ENCODE measurements around the gene MTRR. TPM values are rescaled to one million over a fixed set of nuclear protein-coding genes. Genes with fewer than 3 reads are reported as not detected.

The MTRR gene
- total RNA-seq, 2 donors from 2014 or later, result 30.5 to 51.9 TPM

DNA sequence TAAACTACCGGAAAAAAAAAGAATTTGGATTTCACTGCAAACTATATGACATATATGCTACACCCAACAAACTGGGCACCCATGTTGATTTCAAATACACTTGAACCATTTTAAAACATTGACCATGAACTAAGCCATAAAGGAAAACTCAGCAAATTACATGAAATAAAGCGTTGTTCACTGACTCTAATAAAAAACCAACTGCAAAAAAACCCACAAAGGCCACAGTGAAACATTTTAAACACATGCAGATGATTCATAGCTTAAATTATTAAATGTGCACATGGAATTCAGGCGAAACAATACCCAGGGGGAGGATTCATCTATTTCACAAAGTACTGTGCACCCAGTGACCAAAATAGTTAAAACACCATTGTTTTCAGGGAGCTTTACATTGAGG lies 33.3 kb downstream of the MTRR start:
- peaks cover 21% of the 10 kb centered on the region for H3K36me3 ChIP-seq
- ATAC-seq (ENCODE audit: insufficient number of reproducible peaks, low FRiP score, low read depth), result no peak
- H3K4me3 ChIP-seq, result no peak overlapping the region

DNA sequence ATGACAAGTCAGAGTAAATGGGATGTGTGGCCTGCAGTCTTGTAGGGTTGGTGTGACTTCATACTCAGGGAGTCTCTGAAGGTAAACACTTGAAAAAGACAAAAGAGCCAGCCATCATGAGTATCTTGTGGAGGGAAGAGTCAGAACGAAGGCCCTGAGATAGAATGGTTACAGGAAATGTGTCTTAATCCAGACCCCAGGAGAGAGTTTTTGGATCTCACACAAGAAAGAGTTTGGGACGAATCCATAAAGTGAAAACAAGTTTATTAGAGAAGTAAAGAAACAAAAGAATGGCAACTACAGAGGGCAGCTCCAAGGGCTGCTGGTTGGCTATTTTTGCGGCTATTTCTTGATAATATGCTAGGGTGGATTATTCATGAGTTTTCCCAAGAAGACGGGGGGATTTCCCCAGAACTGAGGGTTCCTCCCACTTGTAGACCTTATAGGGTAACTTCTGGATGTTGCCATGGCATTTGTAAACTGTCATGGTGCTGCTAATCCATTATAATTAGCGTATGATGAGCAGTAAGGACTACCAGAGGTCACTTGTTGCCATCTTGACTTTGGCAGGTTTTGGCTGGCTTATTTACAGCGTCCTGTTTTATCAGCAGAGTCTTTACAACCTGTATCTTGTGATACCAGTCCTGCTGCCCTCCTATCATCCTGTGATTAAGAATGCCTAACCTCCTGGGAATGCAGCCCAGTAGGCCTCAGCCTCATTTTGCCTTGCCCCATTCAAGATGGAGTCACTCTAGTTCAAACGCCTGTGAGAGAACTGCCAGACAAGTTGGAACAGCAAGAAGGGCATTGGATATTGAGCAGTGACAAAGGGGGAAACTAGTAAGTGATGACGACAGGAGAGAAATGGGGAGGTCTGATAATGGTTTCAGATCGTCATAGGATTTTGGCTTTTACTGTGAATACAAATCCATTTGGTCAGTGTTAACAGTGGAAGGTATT lies 34.0 kb downstream of the MTRR start:
- no peak for ATAC-seq (ENCODE audit: insufficient number of reproducible peaks, low FRiP score, low read depth)
- no peak for DNase-seq (ENCODE audit: low spot score)
- H3K36me3 ChIP-seq, result peaks cover 14% of the 10 kb centered on the region
- H3K4me3 ChIP-seq, result no peak overlapping the region
- TF ChIP-seq, protein P1, sequence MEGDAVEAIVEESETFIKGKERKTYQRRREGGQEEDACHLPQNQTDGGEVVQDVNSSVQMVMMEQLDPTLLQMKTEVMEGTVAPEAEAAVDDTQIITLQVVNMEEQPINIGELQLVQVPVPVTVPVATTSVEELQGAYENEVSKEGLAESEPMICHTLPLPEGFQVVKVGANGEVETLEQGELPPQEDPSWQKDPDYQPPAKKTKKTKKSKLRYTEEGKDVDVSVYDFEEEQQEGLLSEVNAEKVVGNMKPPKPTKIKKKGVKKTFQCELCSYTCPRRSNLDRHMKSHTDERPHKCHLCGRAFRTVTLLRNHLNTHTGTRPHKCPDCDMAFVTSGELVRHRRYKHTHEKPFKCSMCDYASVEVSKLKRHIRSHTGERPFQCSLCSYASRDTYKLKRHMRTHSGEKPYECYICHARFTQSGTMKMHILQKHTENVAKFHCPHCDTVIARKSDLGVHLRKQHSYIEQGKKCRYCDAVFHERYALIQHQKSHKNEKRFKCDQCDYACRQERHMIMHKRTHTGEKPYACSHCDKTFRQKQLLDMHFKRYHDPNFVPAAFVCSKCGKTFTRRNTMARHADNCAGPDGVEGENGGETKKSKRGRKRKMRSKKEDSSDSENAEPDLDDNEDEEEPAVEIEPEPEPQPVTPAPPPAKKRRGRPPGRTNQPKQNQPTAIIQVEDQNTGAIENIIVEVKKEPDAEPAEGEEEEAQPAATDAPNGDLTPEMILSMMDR (IDR thresholded peaks at IDR 0.05), result no peak
- no peaks in the 10 kb centered on the region for H3K9me3 ChIP-seq
- no peak overlapping the region for H3K27ac ChIP-seq
- no peaks in the 10 kb centered on the region for H3K27me3 ChIP-seq (replicated peaks; ENCODE audit: insufficient read depth)
- H3K4me1 ChIP-seq (ENCODE audit: control insufficient read depth in 1 of 2, low read depth in 2 of 2), result no peaks in the 10 kb centered on the region

More for the DNA sequence above, 33.3 kb downstream of the MTRR start:
- no peak for DNase-seq (ENCODE audit: low spot score)
- H3K4me1 ChIP-seq (ENCODE audit: control insufficient read depth in 1 of 2, low read depth in 2 of 2), result no peaks in the 10 kb centered on the region
- TF ChIP-seq, protein P1 (IDR thresholded peaks at IDR 0.05), result no peak
- no peaks in the 10 kb centered on the region for H3K9me3 ChIP-seq
- H3K27me3 ChIP-seq (replicated peaks; ENCODE audit: insufficient read depth), result no peaks in the 10 kb centered on the region
- H3K27ac ChIP-seq, result no peak overlapping the region

DNA sequence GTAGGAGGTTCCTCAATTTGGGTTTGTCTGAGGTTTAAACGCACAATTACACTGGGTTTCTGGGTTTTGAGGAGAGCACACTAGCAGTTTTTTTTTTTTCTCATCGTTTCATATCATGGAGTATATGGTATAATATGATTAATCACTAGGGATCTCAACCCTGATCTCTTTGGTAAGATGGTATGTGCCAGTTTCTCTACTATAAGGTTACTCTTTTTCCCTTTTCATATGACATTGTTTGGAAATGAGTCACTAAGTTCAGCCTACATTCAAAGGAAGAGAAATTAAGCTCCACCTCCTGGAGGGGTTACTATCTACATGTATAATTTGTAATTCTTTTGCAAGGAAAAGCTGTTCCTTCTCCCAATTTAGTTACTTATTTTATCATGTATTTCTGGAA lies 35.2 kb downstream of the MTRR start:
- Histone ChIP-seq H3K4me3 (no peak overlapping the region), H3K27me3 (replicated peaks; ENCODE audit: insufficient read depth) (no peaks in the 10 kb centered on the region), H3K27ac (no peak overlapping the region), H3K36me3 (peaks cover 3% of the 10 kb centered on the region), H3K9me3 (peaks cover 7% of the 10 kb centered on the region), H3K4me1 (ENCODE audit: control insufficient read depth in 1 of 2, low read depth in 2 of 2) (no peaks in the 10 kb centered on the region)
- TF ChIP-seq, protein P1 (IDR thresholded peaks at IDR 0.05), result no peak
- DNase-seq (ENCODE audit: low spot score) (no peak), ATAC-seq (ENCODE audit: insufficient number of reproducible peaks, low FRiP score, low read depth) (no peak)

DNA sequence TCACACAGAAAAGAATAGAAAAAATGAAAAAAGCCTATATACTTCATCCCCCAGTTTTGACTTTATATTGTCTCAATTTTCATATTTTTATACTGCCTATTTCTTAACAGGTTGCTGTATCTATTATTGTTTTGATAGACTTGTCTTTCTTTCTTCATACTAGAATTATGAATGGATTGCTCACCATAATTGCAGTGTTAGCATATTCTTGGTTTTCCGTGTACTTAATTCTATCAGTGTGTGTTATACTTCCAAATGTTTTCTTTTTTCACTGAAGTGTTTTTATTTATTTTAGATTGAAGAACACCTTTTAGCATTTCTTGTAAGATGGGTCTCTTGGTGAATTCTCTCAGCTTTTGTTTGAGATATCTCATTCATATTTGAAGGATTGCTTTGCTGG lies 38.7 kb downstream of the MTRR start:
- no peaks in the 10 kb centered on the region for H3K4me1 ChIP-seq (ENCODE audit: control insufficient read depth in 1 of 2, low read depth in 2 of 2)
- TF ChIP-seq, protein P1 (IDR thresholded peaks at IDR 0.05), result no peak
- H3K27me3 ChIP-seq (replicated peaks; ENCODE audit: insufficient read depth), result no peaks in the 10 kb centered on the region
- ATAC-seq (ENCODE audit: insufficient number of reproducible peaks, low FRiP score, low read depth) (no peak), DNase-seq (ENCODE audit: low spot score) (no peak)
- H3K9me3 ChIP-seq, result peaks cover 7% of the 10 kb centered on the region
- H3K4me3 ChIP-seq, result no peak overlapping the region
- H3K27ac ChIP-seq, result no peak overlapping the region
- H3K36me3 ChIP-seq, result no peaks in the 10 kb centered on the region

DNA sequence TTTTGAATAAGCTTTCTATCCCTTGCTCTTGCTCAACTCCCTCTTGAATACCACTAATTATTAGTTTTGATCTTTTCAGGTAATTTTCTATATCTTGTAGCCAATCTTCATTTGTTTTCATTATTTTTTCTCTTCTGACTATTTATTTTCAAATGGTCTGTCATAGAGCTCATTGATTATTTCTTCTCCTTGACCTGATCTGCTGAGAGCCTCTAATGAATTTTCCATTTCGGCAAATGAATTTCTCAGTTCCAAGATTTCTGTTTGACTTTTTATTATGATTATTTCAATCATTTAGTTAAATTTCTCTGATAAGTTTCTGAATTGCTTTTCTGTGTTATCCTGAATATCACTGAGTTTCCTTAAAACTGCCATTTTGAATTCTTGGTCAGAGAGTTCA lies 39.4 kb downstream of the MTRR start:
- no peak for DNase-seq (ENCODE audit: low spot score)
- H3K4me1 ChIP-seq (ENCODE audit: control insufficient read depth in 1 of 2, low read depth in 2 of 2), result no peaks in the 10 kb centered on the region
- H3K9me3 ChIP-seq, result peaks cover 7% of the 10 kb centered on the region
- no peaks in the 10 kb centered on the region for H3K27me3 ChIP-seq (replicated peaks; ENCODE audit: insufficient read depth)
- TF ChIP-seq, protein P1 (IDR thresholded peaks at IDR 0.05), result no peak
- no peak overlapping the region for H3K27ac ChIP-seq
- H3K4me3 ChIP-seq, result no peak overlapping the region
- no peaks in the 10 kb centered on the region for H3K36me3 ChIP-seq
- no peak for ATAC-seq (ENCODE audit: insufficient number of reproducible peaks, low FRiP score, low read depth)

Measured in thoracic aorta (tissue), 2 donors.